Measurements from ENCODE around the gene TRIOBP.

The TRIOBP gene

DNA sequence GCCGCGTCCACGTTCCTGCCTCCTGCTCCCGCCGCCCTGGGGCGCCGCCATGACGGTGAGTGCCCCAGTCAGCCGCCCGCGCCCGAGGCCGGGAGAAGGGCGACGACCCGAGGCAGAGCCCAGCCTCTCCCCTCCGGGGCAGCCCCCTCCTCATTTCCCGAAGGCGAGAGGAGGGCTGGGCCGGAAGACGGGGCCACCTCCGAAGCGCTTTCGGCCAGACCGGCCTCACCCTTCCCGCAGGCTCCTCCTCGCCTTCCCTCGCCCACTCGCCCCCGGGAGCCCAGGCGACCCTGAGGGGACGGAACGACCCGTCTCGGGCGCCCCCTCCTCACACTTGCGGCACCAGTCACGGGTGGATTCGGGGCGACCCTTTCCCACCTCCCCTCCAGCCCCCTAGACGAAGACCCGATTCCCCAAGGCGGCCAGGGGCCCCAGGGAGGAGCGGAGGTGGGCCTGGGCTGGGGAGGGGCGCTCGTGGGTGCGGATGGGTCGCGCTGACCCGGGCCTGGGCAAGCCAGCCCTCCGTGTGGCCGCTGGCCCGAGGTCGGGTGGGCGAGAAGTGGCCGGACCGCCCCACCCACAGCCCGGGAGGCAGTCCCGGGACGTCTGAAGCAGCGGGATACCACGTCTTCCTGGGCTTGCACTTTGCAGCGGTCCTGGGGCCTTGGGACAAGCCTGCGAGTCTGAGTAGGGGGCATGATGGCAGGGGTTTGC, 49.7 kb downstream of the TRIOBP start (continued):
- TF ChIP-seq, protein P1, sequence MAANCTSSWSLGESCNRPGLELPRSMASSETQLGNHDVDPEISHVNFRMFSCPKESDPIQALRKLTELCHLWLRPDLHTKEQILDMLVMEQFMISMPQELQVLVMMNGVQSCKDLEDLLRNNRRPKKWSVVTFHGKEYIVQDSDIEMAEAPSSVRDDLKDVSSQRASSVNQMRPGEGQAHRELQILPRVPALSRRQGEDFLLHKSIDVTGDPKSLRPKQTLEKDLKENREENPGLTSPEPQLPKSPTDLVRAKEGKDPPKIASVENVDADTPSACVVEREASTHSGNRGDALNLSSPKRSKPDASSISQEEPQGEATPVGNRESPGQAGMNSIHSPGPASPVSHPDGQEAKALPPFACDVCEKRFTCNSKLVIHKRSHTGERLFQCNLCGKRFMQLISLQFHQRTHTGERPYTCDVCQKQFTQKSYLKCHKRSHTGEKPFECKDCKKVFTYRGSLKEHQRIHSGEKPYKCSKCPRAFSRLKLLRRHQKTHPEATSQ (tag by site-specific recombination; IDR thresholded peaks at IDR 0.05), result no peak
- TF ChIP-seq, protein P2, sequence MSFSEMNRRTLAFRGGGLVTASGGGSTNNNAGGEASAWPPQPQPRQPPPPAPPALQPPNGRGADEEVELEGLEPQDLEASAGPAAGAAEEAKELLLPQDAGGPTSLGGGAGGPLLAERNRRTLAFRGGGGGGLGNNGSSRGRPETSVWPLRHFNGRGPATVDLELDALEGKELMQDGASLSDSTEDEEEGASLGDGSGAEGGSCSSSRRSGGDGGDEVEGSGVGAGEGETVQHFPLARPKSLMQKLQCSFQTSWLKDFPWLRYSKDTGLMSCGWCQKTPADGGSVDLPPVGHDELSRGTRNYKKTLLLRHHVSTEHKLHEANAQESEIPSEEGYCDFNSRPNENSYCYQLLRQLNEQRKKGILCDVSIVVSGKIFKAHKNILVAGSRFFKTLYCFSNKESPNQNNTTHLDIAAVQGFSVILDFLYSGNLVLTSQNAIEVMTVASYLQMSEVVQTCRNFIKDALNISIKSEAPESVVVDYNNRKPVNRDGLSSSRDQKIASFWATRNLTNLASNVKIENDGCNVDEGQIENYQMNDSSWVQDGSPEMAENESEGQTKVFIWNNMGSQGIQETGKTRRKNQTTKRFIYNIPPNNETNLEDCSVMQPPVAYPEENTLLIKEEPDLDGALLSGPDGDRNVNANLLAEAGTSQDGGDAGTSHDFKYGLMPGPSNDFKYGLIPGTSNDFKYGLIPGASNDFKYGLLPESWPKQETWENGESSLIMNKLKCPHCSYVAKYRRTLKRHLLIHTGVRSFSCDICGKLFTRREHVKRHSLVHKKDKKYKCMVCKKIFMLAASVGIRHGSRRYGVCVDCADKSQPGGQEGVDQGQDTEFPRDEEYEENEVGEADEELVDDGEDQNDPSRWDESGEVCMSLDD (tag by site-specific recombination; IDR thresholded peaks at IDR 0.05), result 0 out of 2 replicates have a peak, but pooled peaks have one; percentile 30
- peak; percentile 54; the same call in 1 of the 2 replicates for TF ChIP-seq YY1 (tag by site-specific recombination; IDR thresholded peaks at IDR 0.05)
- peak; percentile 46; the same call in 1 of the 2 replicates for TF ChIP-seq ZSCAN30 (tag by site-specific recombination; IDR thresholded peaks at IDR 0.05)
- 0 out of 2 replicates have a peak, but pooled peaks have one; percentile 28 for TF ChIP-seq YY2 (tag by site-specific recombination; IDR thresholded peaks at IDR 0.05)
- TF ChIP-seq, protein P3, sequence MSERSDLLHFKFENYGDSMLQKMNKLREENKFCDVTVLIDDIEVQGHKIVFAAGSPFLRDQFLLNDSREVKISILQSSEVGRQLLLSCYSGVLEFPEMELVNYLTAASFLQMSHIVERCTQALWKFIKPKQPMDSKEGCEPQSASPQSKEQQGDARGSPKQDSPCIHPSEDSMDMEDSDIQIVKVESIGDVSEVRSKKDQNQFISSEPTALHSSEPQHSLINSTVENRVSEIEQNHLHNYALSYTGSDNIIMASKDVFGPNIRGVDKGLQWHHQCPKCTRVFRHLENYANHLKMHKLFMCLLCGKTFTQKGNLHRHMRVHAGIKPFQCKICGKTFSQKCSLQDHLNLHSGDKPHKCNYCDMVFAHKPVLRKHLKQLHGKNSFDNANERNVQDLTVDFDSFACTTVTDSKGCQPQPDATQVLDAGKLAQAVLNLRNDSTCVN (tag by site-specific recombination; optimal IDR thresholded peaks at IDR 0.05), result peak; percentile 62
- TF ChIP-seq ZNF335 (tag by site-specific recombination; conservative IDR thresholded peaks at IDR 0.05), result peak; percentile 92
- TF ChIP-seq ZFHX2 (tag by site-specific recombination; conservative IDR thresholded peaks at IDR 0.05), result peak; percentile 89
- no peak for TF ChIP-seq ZNF146 (tag by site-specific recombination; IDR thresholded peaks at IDR 0.05)
- no peak for TF ChIP-seq HOXA7 (CRISPR knock-in tag; IDR thresholded peaks at IDR 0.05; ENCODE audit: borderline replicate concordance)
- TF ChIP-seq ZBTB8A (tag by site-specific recombination; IDR thresholded peaks at IDR 0.05), result peak; percentile 87
- 0 out of 2 replicates have a peak, but pooled peaks have one; percentile 18 for TF ChIP-seq ZNF501 (tag by site-specific recombination; IDR thresholded peaks at IDR 0.05)
- TF ChIP-seq ZIC2 (tag by site-specific recombination; IDR thresholded peaks at IDR 0.05), result peak; percentile 66
- TF ChIP-seq, protein P4, sequence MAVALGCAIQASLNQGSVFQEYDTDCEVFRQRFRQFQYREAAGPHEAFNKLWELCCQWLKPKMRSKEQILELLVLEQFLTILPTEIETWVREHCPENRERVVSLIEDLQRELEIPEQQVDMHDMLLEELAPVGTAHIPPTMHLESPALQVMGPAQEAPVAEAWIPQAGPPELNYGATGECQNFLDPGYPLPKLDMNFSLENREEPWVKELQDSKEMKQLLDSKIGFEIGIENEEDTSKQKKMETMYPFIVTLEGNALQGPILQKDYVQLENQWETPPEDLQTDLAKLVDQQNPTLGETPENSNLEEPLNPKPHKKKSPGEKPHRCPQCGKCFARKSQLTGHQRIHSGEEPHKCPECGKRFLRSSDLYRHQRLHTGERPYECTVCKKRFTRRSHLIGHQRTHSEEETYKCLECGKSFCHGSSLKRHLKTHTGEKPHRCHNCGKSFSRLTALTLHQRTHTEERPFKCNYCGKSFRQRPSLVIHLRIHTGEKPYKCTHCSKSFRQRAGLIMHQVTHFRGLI (tag by site-specific recombination; IDR thresholded peaks at IDR 0.05), result no peak

DNA sequence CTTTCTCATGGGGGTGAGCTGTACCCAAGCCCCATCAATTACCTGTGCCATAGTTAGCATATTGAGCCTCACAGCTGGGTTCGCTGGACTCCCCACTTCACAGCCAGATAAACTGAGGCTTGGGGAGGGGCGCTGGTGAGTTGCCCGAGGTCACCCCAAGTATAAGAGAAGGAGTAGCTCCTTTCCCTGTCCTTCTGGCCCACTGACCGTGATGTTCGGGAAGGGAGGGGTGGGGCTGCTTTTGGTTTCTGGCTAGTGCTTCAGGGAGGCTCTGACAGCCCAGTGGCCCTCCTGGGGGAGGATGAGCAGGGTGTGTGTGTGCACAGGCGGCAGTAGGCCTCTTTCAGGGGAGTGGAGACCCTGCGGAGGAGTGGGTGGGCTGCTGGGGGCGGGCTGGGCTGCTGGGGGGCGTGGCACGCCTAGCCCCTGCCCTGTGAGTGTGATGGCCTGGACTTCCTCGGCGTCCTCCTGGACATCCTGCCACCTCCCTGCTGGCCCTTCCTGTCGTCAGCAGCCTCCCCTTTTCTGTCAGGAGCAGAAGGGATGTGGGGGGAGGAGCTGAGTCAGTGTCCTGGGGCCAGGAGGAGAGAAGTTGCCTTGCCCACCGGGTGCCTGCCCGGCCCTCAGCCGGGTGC, 50.3 kb downstream of the TRIOBP start:
- CTCF ChIA-PET, result interaction anchor here (0.7 kb wide), 1 partner anchor 138 kb away, joined by 3 read pairs; the partner anchor contains the start of gene GGA1
- POLR2A ChIA-PET, result interaction anchor here (1.2 to 1.9 kb wide), 2 partner anchors 11 to 89 kb away, joined by 3 to 6 read pairs; no protein-coding TSS in a partner anchor
- Histone ChIP-seq H3K4me1 (ENCODE audit: control insufficient read depth, insufficient read depth, low read length) (peaks cover 9% of the 10 kb centered on the region; the same call in 1 of the 2 replicates), H3K9me3 (ENCODE audit: control insufficient read depth, insufficient read depth, low read depth, low read length) (no peaks in the 10 kb centered on the region), H3K4me3 (ENCODE audit: low read depth, low read length) (peak overlapping the region; percentile 85), H3K36me3 (ENCODE audit: control insufficient read depth in 2 of 2, insufficient read depth in 1 of 2, low read length in 2 of 2) (peaks cover 0 to 8% of the 10 kb centered on the region in 2 experiments; a peak in 2 of 3 replicates), H3K27ac (ENCODE audit: extremely low read depth, low read depth, low read length) (peak overlapping the region; percentile 97)
- TF ChIP-seq ZBTB20 (tag by site-specific recombination; IDR thresholded peaks at IDR 0.05) (no peak), ZNF600 (tag by site-specific recombination; IDR thresholded peaks at IDR 0.05) (no peak), MZF1 (tag by site-specific recombination; IDR thresholded peaks at IDR 0.05; ENCODE audit: borderline replicate concordance) (no peak), KLF16 (tag by site-specific recombination; IDR thresholded peaks at IDR 0.05) (no peak), ZFHX2 (tag by site-specific recombination; conservative IDR thresholded peaks at IDR 0.05) (no peak), MEIS1 (CRISPR knock-in tag; IDR thresholded peaks at IDR 0.05; ENCODE audit: borderline replicate concordance) (no peak), KLF10 (tag by site-specific recombination; IDR thresholded peaks at IDR 0.05) (no peak), ZNF776 (tag by site-specific recombination; IDR thresholded peaks at IDR 0.05; ENCODE audit: borderline replicate concordance) (no peak), TCF7L2 (IDR thresholded peaks at IDR 0.05; ENCODE audit: borderline replicate concordance, low read depth, low read length) (no peak)
- TF ChIP-seq, protein P5, sequence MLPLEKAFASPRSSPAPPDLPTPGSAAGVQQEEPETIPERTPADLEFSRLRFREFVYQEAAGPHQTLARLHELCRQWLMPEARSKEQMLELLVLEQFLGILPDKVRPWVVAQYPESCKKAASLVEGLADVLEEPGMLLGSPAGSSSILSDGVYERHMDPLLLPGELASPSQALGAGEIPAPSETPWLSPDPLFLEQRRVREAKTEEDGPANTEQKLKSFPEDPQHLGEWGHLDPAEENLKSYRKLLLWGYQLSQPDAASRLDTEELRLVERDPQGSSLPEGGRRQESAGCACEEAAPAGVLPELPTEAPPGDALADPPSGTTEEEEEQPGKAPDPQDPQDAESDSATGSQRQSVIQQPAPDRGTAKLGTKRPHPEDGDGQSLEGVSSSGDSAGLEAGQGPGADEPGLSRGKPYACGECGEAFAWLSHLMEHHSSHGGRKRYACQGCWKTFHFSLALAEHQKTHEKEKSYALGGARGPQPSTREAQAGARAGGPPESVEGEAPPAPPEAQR (tag by site-specific recombination; IDR thresholded peaks at IDR 0.05), result no peak
- TF ChIP-seq, protein P6, sequence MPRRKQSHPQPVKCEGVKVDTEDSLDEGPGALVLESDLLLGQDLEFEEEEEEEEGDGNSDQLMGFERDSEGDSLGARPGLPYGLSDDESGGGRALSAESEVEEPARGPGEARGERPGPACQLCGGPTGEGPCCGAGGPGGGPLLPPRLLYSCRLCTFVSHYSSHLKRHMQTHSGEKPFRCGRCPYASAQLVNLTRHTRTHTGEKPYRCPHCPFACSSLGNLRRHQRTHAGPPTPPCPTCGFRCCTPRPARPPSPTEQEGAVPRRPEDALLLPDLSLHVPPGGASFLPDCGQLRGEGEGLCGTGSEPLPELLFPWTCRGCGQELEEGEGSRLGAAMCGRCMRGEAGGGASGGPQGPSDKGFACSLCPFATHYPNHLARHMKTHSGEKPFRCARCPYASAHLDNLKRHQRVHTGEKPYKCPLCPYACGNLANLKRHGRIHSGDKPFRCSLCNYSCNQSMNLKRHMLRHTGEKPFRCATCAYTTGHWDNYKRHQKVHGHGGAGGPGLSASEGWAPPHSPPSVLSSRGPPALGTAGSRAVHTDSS (tag by site-specific recombination; IDR thresholded peaks at IDR 0.05), result no peak

All from HEK293 (cell line).